Calu3 (cell line): Measurements from ENCODE around the gene EIF2B1. TPM values are rescaled to one million over a fixed set of nuclear protein-coding genes. Genes with fewer than 3 reads are reported as not detected.

Experiments
- BruUV-seq: library from RNA; stranded (reverse); fragments of 400-500 nt; replicated peaks from 2 replicates; lab custom pipeline; 2021; lab: Mats Ljungman, UMichigan
- CTCF ChIA-PET: fragments of 300-600 bp; sonication (Branson Sonifier 250); formaldehyde crosslinking; loops from one replicate; lab custom pipeline; 2022; ENCODE audit warnings: antibody characterized with exemption; lab: Charles Lee
- DNase-seq: peaks from one replicate; pipeline ENCODE4 v3.0.0; 2022
- H3K27ac Mint-ChIP-seq: one replicate; pipeline ENCODE4 v1.8.0; 2022; ENCODE audit warnings: mixed read lengths; ENCODE audit not compliant: unreplicated experiment
- H3K27me3 Mint-ChIP-seq: one replicate; pipeline ENCODE4 v1.8.0; 2022; ENCODE audit warnings: mixed read lengths; ENCODE audit not compliant: unreplicated experiment
- H3K36me3 Mint-ChIP-seq: one replicate; pipeline ENCODE4 v1.8.0; 2022; ENCODE audit warnings: mild to moderate bottlenecking, moderate library complexity, mixed read lengths; ENCODE audit not compliant: insufficient read depth, unreplicated experiment
- H3K4me1 Mint-ChIP-seq: one replicate; pipeline ENCODE4 v1.8.0; 2022; ENCODE audit warnings: mild to moderate bottlenecking, low read depth, mixed read lengths; ENCODE audit not compliant: unreplicated experiment
- H3K4me3 Mint-ChIP-seq: one replicate; pipeline ENCODE4 v1.8.0; 2022; ENCODE audit warnings: mild to moderate bottlenecking, low read depth, moderate library complexity, mixed read lengths; ENCODE audit not compliant: unreplicated experiment
- H3K9me3 Mint-ChIP-seq: one replicate; pipeline ENCODE4 v1.8.0; 2022; ENCODE audit warnings: low read depth, mixed read lengths; ENCODE audit not compliant: unreplicated experiment
- intact Hi-C: fragments of 100-400 bp; cut with micrococcal nuclease; formaldehyde crosslinking; loops from one replicate; pipeline ENCODE4 v1.10.0; 2022; ENCODE audit not compliant: unreplicated experiment
- total RNA-seq: library from RNA; stranded (reverse); gene quantifications from 2 replicates; pipeline ENCODE4 v1.2.3, GENCODE V29; 2022
- TF ChIP-seq, protein P1 (sequence below): fragments of 200-600 bp; IDR thresholded peaks from one replicate; pipeline ENCODE4 v1.8.0; 2022; ENCODE audit warnings: antibody characterized with exemption; ENCODE audit not compliant: unreplicated experiment

Gene EIF2B1
- total RNA-seq, 1 experiment from 2014 or later = 57.0 TPM

DNA sequence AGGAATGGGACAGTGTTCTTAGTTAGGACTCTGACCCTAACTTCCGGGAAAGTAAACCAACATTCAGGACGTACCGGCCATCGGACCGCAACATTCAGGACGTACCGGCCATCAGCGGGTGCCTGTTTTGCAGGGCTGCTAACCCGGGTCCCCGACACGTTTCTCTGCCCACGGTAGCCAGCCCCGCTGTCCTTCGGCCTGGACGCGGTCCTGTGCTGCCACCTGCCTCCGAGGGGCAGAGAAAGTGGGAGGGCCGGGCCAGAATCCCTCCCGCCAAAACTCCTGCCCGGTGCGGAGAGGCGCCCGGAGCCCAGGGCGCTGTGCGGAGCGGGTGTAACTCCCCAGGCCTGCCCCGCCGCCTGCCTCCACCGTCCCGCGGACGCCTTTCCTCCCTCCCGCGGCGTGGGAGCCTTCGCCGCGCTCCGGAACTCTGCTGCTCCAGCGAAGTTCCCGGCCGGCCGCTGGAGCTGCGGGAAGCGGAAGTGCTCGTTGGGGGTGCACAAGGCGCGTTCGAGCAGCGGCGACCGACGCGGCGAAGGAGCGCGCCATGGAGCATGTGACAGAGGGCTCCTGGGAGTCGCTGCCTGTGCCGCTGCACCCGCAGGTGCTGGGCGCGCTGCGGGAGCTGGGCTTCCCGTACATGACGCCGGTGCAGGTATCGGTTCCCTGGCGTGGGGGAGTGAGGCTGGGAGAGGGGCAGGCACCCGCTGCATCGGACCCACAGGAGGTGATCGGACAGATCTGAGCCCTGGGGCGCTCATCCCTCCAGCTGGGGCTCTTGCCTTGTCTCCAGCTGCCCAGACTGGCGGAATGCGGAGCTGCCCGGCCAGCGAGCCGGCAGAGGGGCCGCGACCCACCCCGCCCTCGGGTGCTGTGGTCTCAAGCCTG, 31.6 kb downstream of the EIF2B1 start, which contains the start of gene DDX55:
Gene DDX55 (plus strand): TSS at position 498 of the 888 bp plus-strand sequence. CDS start 50 bp downstream, at position 548.
- Mint-ChIP-seq H3K36me3 (peaks cover 42% of the 10 kb centered on the region), H3K9me3 (no peaks in the 10 kb centered on the region), H3K4me1 (peaks cover 19% of the 10 kb centered on the region), H3K27ac (peak within 1 kb of the TSS; percentile 59), H3K27me3 (no peaks in the 10 kb centered on the region), H3K4me3 (peak within 1 kb of the TSS; percentile 90)
- CTCF ChIA-PET = interaction anchor here (0.7 kb wide), 1 partner anchor 364 kb away, joined by 3 read pairs; no protein-coding TSS in a partner anchor
- BruUV-seq = TSS peak; percentile 76
- intact Hi-C loops = no loop called here
- peak; percentile 87 for DNase-seq
- TF ChIP-seq, protein P1, sequence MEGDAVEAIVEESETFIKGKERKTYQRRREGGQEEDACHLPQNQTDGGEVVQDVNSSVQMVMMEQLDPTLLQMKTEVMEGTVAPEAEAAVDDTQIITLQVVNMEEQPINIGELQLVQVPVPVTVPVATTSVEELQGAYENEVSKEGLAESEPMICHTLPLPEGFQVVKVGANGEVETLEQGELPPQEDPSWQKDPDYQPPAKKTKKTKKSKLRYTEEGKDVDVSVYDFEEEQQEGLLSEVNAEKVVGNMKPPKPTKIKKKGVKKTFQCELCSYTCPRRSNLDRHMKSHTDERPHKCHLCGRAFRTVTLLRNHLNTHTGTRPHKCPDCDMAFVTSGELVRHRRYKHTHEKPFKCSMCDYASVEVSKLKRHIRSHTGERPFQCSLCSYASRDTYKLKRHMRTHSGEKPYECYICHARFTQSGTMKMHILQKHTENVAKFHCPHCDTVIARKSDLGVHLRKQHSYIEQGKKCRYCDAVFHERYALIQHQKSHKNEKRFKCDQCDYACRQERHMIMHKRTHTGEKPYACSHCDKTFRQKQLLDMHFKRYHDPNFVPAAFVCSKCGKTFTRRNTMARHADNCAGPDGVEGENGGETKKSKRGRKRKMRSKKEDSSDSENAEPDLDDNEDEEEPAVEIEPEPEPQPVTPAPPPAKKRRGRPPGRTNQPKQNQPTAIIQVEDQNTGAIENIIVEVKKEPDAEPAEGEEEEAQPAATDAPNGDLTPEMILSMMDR = peak; percentile 18

DNA sequence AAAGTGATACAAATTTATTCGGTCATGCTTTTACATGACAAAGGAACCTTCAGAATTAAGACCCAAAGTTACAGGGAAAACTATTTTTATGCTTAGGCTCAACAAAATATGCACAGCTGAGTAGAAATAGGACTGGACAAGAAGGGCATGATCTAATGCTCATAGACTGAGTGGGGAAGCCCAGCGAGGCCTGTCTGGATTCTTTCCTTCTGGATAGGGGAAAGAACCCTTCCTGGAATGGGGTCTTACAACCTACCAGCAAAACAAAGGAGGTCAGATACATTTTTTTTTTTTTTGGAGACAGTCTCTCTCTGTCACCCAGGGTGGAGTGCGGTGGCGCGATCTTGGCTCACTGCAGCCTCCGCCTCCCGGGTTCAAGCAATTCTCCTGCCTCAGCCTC, 33.8 kb downstream of the EIF2B1 start:
- TF ChIP-seq, protein P1 = no peak
- intact Hi-C loops = no loop called here
- H3K27ac Mint-ChIP-seq = peak overlapping the region; percentile 10
- H3K9me3 Mint-ChIP-seq = no peaks in the 10 kb centered on the region
- no TSS peak for BruUV-seq
- H3K36me3 Mint-ChIP-seq = peaks cover 44% of the 10 kb centered on the region
- H3K4me3 Mint-ChIP-seq = no peak overlapping the region
- no peak for DNase-seq
- H3K4me1 Mint-ChIP-seq = peaks cover 19% of the 10 kb centered on the region
- CTCF ChIA-PET = no interaction called here
- H3K27me3 Mint-ChIP-seq = no peaks in the 10 kb centered on the region

DNA sequence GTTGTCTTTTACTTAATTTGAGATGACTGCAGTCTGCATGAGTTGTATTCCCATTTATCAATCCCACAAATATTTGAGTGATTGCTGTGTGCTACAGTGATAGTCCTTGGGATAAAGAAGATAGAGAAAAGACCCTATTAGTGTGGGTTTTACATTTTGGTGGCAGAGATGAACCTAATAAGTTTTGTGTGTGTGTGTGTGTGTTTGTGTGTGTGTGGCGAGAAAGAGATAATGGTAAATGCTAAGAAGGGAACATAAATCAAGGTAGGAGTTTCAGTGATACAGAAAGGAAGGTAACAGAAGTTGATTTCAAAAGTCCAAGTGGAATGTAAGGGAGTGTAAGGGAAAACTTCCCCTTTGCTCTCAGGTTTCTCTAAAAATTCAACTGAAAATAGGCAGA, 34.2 kb downstream of the EIF2B1 start:
- peak overlapping the region; percentile 10 for H3K27ac Mint-ChIP-seq
- BruUV-seq = no TSS peak
- intact Hi-C loops = no loop called here
- CTCF ChIA-PET = no interaction called here
- no peak for DNase-seq
- TF ChIP-seq, protein P1 = no peak
- H3K4me1 Mint-ChIP-seq = peaks cover 19% of the 10 kb centered on the region
- no peaks in the 10 kb centered on the region for H3K27me3 Mint-ChIP-seq
- no peaks in the 10 kb centered on the region for H3K9me3 Mint-ChIP-seq
- peaks cover 47% of the 10 kb centered on the region for H3K36me3 Mint-ChIP-seq
- no peak overlapping the region for H3K4me3 Mint-ChIP-seq

DNA sequence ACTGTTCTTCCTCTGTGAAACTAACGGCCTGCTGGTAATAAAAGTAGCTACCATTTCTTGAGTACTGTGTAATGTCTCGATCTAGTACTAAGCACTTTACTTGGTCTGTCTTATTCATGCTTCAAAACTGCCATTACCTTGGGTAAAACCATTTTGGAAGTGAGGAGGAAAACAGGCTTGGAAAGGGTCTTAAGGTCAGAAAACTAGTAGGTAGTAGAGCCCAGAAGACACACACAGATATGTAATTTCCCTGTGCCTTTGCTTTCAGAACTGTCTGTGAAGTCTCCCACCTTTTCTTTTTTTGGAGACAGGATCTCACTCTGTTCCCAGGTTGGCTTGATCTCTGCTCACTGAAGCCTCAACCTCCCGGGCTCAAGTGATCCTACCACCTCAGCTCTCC, 35.0 kb downstream of the EIF2B1 start:
- DNase-seq = no peak
- CTCF ChIA-PET = interaction anchor here (0.5 kb wide), 1 partner anchor 146 kb away, joined by 9 read pairs; no protein-coding TSS in a partner anchor
- Mint-ChIP-seq H3K27me3 (no peaks in the 10 kb centered on the region), H3K27ac (no peak overlapping the region), H3K9me3 (no peaks in the 10 kb centered on the region), H3K4me3 (no peak overlapping the region), H3K36me3 (peaks cover 55% of the 10 kb centered on the region), H3K4me1 (peaks cover 19% of the 10 kb centered on the region)
- intact Hi-C loops = no loop called here
- TF ChIP-seq, protein P1 = no peak
- no TSS peak for BruUV-seq
